ENCODE measurements around the gene ENPP7. TPM values are rescaled to one million over a fixed set of nuclear protein-coding genes. Genes with fewer than 3 reads are reported as not detected.

ENPP7 gene
- total RNA-seq, 1 donor from 2014 or later = not detected

DNA sequence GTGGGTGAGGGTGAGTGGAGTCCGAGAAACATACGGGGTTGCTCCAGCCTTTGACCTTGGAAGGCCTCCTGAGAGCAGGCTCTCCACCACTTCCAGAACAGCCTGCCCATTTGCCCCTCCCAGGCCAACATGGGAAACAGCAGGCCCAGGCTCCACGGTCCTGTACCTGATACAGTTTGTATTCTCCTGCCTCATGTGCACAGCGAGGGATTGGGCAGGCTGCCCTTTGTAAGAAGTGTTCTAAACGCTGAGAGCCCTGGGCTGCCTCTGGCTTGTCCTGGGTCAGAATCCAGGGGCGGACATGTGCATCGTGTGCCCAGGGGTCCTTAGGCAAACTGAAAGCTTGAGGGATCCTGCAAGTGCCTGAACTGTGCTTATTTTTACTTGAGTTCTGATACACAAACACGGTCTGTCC is 43.8 kb downstream of the ENPP7 start:
- no peak for FAIRE-seq
- H3K36me3 ChIP-seq (ENCODE audit: control insufficient read depth, insufficient read depth, low read length) = no peaks in the 10 kb centered on the region
- H3K27me3 ChIP-seq (ENCODE audit: control insufficient read depth, insufficient read depth, low read length) = peaks cover 9% of the 10 kb centered on the region
- DNase-seq (ENCODE audit: low read depth) = no peak
- H3K4me3 ChIP-seq (ENCODE audit: low read depth, low read length) = no peak overlapping the region
- TF ChIP-seq, protein P1, sequence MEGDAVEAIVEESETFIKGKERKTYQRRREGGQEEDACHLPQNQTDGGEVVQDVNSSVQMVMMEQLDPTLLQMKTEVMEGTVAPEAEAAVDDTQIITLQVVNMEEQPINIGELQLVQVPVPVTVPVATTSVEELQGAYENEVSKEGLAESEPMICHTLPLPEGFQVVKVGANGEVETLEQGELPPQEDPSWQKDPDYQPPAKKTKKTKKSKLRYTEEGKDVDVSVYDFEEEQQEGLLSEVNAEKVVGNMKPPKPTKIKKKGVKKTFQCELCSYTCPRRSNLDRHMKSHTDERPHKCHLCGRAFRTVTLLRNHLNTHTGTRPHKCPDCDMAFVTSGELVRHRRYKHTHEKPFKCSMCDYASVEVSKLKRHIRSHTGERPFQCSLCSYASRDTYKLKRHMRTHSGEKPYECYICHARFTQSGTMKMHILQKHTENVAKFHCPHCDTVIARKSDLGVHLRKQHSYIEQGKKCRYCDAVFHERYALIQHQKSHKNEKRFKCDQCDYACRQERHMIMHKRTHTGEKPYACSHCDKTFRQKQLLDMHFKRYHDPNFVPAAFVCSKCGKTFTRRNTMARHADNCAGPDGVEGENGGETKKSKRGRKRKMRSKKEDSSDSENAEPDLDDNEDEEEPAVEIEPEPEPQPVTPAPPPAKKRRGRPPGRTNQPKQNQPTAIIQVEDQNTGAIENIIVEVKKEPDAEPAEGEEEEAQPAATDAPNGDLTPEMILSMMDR (IDR thresholded peaks at IDR 0.05; ENCODE audit: insufficient read depth, low read length, severe bottlenecking) = no peak

DNA sequence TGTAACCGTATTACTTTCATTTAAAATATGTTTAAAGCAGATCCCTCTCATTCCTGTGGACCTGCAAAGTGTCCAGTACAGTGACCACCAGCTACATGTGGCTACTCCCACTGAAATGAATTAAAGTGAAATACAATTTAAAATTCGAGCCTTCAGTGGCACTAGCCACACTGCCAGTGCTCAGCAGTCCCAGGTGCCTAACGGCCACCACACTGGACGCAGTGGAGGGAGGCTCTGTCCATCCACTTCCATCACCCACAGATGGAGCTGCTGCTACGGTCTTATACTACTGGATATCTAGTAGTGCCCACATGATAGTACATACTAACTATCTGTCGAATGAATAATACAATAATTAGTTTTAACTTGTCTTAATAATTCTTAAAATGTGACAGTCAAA is 44.9 kb downstream of the ENPP7 start:
- TF ChIP-seq, protein P1 (IDR thresholded peaks at IDR 0.05; ENCODE audit: insufficient read depth, low read length, severe bottlenecking) = no peak
- H3K4me3 ChIP-seq (ENCODE audit: low read depth, low read length) = no peak overlapping the region
- no peak for FAIRE-seq
- no peak for DNase-seq (ENCODE audit: low read depth)
- no peaks in the 10 kb centered on the region for H3K36me3 ChIP-seq (ENCODE audit: control insufficient read depth, insufficient read depth, low read length)
- H3K27me3 ChIP-seq (ENCODE audit: control insufficient read depth, insufficient read depth, low read length) = peaks cover 9% of the 10 kb centered on the region

DNA sequence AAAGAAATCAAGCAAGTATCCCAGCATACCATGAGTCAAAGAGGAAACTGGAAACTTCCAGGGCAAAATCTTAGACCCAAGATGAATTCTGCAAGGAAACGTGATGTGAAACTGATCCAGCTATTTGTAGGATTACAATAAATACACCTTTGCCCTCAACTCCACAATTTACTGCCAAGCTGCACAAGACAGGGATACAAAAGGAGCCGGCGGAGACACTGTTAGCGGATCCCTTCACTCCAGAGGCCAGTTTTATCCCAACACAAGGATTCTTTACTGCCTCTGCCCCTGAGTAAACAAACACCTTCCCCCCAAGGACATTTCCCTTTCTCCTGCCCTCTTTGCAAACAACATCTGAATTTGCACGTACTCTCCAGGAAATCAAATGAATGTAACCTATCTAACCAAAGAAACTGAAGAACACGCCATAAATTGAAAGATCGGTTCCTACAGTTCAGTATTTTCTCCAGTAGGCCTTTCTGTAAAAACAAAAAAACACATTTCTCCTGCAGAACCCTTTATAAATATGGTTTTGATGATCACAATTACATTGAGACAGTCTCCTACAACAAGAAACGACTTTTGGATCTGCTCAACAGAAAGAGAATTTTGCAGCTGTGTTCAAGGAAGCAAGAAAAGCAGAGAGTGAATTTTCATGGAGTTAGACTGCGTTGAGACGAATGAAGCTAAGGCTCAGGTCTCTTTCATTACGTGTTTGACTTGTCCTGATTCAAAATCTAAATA is 45.8 kb downstream of the ENPP7 start:
- TF ChIP-seq, protein P1 (IDR thresholded peaks at IDR 0.05; ENCODE audit: insufficient read depth, low read length, severe bottlenecking) = no peak
- peaks cover 9% of the 10 kb centered on the region for H3K27me3 ChIP-seq (ENCODE audit: control insufficient read depth, insufficient read depth, low read length)
- DNase-seq (ENCODE audit: low read depth) (no peak), FAIRE-seq (no peak)
- H3K4me3 ChIP-seq (ENCODE audit: low read depth, low read length) = no peak overlapping the region
- no peaks in the 10 kb centered on the region for H3K36me3 ChIP-seq (ENCODE audit: control insufficient read depth, insufficient read depth, low read length)

- H3K4me3 ChIP-seq (ENCODE audit: low read depth, low read length) = peak overlapping the region; percentile 40
- TF ChIP-seq, protein P1 (IDR thresholded peaks at IDR 0.05; ENCODE audit: insufficient read depth, low read length, severe bottlenecking) = peak; percentile 11
- peaks cover 9% of the 10 kb centered on the region for H3K27me3 ChIP-seq (ENCODE audit: control insufficient read depth, insufficient read depth, low read length)
- DNase-seq (ENCODE audit: low read depth) = no peak
- FAIRE-seq = no peak
- no peaks in the 10 kb centered on the region for H3K36me3 ChIP-seq (ENCODE audit: control insufficient read depth, insufficient read depth, low read length)
Observed at GRCh38 chr17:79777120-79777893, 46.6 kb downstream of the ENPP7 start.

- no peak for FAIRE-seq
- Histone ChIP-seq H3K36me3 (ENCODE audit: control insufficient read depth, insufficient read depth, low read length) (no peaks in the 10 kb centered on the region), H3K4me3 (ENCODE audit: low read depth, low read length) (peak within 1 kb of the TSS; percentile 57), H3K27me3 (ENCODE audit: control insufficient read depth, insufficient read depth, low read length) (peaks cover 7% of the 10 kb centered on the region)
- TF ChIP-seq, protein P1 (IDR thresholded peaks at IDR 0.05; ENCODE audit: insufficient read depth, low read length, severe bottlenecking) = no peak
- DNase-seq (ENCODE audit: low read depth) = peak; percentile 37
Observed at GRCh38 chr17:79777894-79778503, 47.3 kb downstream of the ENPP7 start, which contains the start of gene CBX2. Gene CBX2, plus strand, starts transcription at chr17:79778148. Its CDS starts 88 bp downstream, at chr17:79778236.

All from bronchial epithelial cell (primary cell).